GM10847 (cell line): Measurements from ENCODE around the gene IFRD2.

Experiments used
- POLR2A ChIP-seq: IDR thresholded peaks from 2 replicates; pipeline ENCODE4 v1.6.1; 2011; ENCODE audit not compliant: insufficient read length; ENCODE audit errors: extremely low read depth

Gene IFRD2

GRCh38 chr3:50327943-50328691, 35.9 kb upstream of the IFRD2 start, which contains the start of gene TUSC2:
Gene TUSC2, minus strand, starts transcription at chr3:50328223. Its CDS starts 124 bp downstream, at chr3:50328099.
- TF ChIP-seq POLR2A = peak; percentile 74

- no peak for TF ChIP-seq POLR2A
Observed at GRCh38 chr3:50327129-50327528, 34.9 kb upstream of the IFRD2 start.

- no peak for TF ChIP-seq POLR2A
Observed at GRCh38 chr3:50326182-50326541, 33.9 kb upstream of the IFRD2 start.

GRCh38 chr3:50325497-50326181, 33.4 kb upstream of the IFRD2 start:
- TF ChIP-seq POLR2A = no peak

GRCh38 chr3:50325113-50325480, 32.9 kb upstream of the IFRD2 start:
- no peak for TF ChIP-seq POLR2A

GRCh38 chr3:50324351-50325112, 32.3 kb upstream of the IFRD2 start:
- no peak for TF ChIP-seq POLR2A

GRCh38 chr3:50323614-50324199, 31.5 kb upstream of the IFRD2 start:
- no peak for TF ChIP-seq POLR2A

- TF ChIP-seq POLR2A = no peak
Observed at GRCh38 chr3:50323092-50323600, 30.9 kb upstream of the IFRD2 start.

GRCh38 chr3:50322386-50323091, 30.3 kb upstream of the IFRD2 start, which contains the start of gene HYAL2:
Gene HYAL2, minus strand, starts transcription at chr3:50322745. Its CDS starts 2,256 bp downstream, at chr3:50320489.
- TF ChIP-seq POLR2A = no peak

- no peak for TF ChIP-seq POLR2A
Observed at GRCh38 chr3:50322115-50322385, 29.8 kb upstream of the IFRD2 start.

GRCh38 chr3:50321336-50322114, 29.3 kb upstream of the IFRD2 start:
- TF ChIP-seq POLR2A = peak; percentile 78

GRCh38 chr3:50320853-50321335, 28.7 kb upstream of the IFRD2 start:
- TF ChIP-seq POLR2A = no peak

- TF ChIP-seq POLR2A = no peak
Observed at GRCh38 chr3:50319894-50320625, 27.8 kb upstream of the IFRD2 start.
